HG03280 (cell line): ENCODE results near the gene PFDN2.

Source experiments
- ATAC-seq: cut with Tn5 transposase; IDR thresholded peaks from one replicate; pipeline ENCODE4 v1.9.1; 2021; ENCODE audit warnings: mild to moderate bottlenecking, moderate library complexity; ENCODE audit not compliant: unreplicated experiment

Gene PFDN2

DNA sequence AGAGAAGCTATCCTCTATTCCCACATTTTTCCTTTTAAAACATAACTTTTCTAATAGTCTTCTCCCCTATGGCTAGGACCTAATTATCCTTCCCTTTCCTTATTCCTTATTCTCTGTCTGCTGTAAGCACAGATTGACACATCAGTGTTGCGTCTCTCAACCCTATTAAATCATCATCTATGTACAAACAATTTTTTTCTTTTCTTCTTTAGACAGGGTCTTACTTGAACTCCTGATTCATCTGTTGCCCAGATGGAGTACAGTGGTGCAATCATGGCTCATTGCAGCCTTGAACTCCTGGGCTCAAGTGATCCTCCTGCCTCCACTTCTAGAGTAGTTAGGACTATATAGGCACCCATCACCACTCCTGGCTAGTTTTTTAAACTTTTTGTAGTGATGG is 11.4 kb downstream of the PFDN2 start:
- ATAC-seq = no peak

DNA sequence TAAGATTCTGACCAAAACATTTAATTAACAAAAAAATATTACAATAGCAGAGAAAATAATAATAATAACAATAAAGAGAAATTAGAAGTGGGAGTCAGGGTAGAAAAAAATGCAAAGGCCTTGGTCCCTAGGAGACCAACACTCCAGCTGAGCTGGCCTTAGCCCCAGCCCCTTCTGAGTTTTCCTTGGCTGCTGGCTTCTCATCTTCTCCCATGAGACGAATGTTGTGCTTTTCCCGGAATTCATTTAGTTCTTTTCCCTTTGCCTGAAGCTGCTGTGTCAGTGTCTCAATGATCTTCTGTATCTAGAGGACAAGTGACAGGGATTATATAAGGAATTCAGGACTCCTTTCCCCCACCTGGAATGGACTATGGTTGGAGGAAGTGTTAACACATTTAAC is 17.3 kb downstream of the PFDN2 start:
- ATAC-seq = no peak

- no peak for ATAC-seq
Observed at GRCh38 chr1:161099090-161099802, 18.6 kb downstream of the PFDN2 start.

DNA sequence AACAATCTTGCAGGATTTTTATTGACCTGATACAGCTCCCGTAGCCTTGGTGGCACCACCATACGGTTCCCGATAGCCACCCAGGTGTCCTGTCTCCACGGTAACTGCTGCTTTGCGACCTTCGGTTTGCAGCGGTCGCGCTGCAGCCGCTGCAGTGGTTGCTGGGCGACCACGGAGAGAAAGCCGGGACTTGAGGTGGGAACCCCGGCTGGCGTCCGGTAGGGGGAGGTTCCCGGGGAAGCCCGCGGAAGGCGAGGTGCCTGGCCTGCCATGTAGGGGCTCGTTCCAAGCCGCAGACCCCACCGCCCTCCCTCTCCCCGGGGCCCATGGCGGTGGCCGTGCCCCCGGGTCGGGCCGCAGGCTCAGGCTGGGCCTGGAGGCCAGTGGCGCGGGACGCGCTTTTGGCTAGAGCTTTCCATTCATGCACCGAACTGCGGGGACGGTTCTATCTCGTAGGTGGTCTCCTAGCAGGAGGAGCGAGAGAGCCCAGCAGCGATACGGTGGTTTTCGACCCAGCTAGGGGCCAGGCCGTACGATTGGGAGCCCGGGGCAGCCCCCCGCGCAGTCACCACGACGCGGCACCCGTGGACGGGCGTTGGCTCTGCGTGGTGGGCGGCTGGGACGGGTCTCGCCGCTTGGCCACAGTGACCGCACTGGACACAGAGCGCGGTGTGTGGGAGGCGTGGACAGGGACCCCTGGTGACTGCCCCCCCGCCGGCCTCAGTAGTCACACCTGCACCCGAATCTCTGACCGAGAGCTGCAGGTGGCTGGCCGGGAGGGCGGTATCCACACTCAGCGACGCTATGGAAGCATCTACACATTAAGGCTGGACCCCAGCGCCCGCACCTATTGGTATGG is 19.4 kb downstream of the PFDN2 start, which contains the start of gene KLHDC9:
Gene KLHDC9 (plus strand): TSS at position 152 of the 859 bp plus-strand sequence. CDS start 175 bp downstream, at position 327.
- ATAC-seq = peak; percentile 77

DNA sequence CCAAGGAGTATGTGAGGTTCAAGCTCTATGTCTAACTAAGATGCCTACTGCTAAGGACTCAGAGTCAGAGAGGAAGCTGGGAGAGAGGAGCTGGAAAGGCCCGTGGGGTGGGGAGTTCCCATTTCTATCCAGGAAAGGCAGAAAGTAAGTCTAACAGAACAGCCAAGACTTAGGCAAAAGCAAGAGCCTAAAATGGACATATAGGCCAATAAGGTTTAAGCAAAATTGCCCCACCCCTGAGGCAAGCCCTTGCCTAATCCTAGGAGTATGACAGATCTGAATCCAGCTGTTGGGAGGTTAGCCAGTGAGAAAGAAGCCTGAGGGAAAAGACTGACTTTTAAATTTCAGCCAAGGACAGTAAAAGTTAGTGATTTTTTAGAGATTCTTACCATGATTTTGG is 21.3 kb downstream of the PFDN2 start:
- ATAC-seq = no peak

GRCh38 chr1:161096015-161096414 is 21.8 kb downstream of the PFDN2 start:
- no peak for ATAC-seq

- ATAC-seq = no peak
Observed at GRCh38 chr1:161095230-161095629, 22.6 kb downstream of the PFDN2 start.

- ATAC-seq = no peak
Observed at GRCh38 chr1:161094481-161094880, 23.4 kb downstream of the PFDN2 start.

DNA sequence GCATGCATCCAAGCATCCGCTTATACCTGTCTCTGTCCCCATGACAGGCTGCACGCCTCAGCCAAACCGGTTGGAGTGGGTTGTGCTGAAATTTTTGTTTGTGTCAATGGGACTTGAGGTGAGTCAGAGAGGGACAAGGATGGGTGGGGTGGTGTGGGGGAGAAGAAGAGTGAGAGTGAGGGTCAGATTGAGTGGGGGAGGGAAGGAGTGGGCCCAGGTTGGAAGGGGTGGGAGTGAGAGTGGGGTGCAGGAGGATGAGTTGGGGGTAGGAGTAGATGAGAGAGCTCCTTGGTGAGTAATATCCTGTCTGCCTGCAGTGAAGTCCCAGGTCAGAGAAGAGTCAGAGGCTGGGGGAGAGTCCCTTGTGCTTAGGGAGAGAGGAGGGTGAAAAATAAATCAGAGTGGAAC is 25.2 kb downstream of the PFDN2 start:
- no peak for ATAC-seq

DNA sequence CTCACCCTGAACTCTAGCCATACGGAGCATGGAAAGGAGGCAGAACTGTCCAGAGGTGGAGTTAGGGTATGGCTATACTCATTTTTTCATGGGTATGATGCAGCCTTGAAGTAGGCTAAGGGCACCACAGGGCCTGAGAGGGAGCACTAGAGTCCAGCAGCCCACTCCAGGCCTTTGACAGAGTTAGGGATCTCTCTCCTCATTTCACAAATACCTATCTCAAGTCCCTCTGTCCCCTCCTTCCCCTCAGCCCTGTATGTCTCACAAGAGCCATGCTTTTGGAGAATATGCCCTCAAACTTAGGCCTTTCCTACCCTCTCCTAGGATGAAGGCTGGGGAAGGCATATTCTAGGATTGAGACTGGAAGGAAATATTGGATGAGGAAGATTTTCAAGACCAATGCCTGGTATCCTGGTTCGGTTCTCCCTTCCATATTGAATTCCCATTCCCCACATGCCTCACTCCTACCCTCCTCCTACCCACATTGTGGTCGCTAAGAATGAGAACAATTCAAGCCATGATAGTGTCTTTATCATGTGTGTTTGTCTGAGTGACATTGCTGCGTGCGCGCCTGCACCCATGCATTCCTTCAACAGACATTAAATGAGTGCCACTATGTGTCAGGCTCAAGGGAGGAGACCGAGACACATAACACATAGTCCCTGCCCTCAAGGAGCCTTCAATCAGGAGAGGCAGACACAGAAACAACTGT is 25.9 kb downstream of the PFDN2 start:
- no peak for ATAC-seq

- no peak for ATAC-seq
Observed at GRCh38 chr1:161091093-161091492, 26.7 kb downstream of the PFDN2 start.

DNA sequence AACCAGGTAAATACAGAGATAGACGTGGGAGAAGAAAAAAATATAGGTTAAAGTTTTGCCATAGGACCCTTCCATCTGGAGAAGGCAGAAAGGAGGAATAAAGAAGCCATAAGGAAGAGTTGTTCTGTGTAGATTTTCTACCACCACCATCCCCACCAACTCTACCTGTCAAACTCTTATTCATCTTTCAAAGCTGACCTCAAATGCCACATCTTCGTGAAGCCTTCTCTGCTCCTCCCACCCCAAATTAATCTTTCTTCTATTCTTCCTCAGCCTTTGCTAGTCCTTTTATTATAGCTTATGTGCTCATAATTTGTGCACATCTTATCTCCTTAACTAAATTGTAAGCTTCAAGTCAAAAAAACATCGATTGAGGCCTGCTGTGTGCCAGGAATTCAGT is 27.2 kb downstream of the PFDN2 start:
- no peak for ATAC-seq

DNA sequence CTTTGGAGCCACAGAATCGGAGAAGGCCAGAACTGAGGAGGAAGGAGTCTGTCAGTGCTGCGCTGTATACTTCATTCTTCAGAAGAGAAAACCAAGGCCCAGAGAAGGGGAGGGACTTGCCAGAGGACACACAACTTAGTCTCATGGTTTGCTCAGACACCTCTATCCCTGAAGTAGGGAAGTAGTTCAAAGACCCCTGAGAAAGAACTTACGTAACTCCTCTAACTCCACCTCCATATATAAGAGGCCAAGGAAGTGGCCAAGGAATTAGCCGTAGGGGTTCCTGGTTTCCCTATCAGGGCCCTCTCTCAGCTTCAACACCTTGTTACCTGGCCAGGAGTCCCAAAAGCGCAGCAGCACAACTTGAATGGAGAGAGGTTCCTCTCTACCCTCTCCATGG is 27.9 kb downstream of the PFDN2 start:
- no peak for ATAC-seq

GRCh38 chr1:161089251-161089924 is 28.4 kb downstream of the PFDN2 start, which contains the start of gene NECTIN4:
Gene NECTIN4 (minus strand): TSS chr1:161089558. CDS start chr1:161089296, 262 bp downstream.
- ATAC-seq = no peak

- no peak for ATAC-seq
Observed at GRCh38 chr1:161088587-161089110, 29.2 kb downstream of the PFDN2 start.

- no peak for ATAC-seq
Observed at GRCh38 chr1:161086457-161086856, 31.4 kb downstream of the PFDN2 start.

- no peak for ATAC-seq
Observed at GRCh38 chr1:161085165-161085564, 32.7 kb downstream of the PFDN2 start.

GRCh38 chr1:161084597-161084988 is 33.2 kb downstream of the PFDN2 start:
- ATAC-seq = no peak

GRCh38 chr1:161083748-161084596 is 33.9 kb downstream of the PFDN2 start:
- no peak for ATAC-seq
